OCI-M1 (cell line): ENCODE data around the gene CAB39.
A peak's percentile ranks its signal among the peaks of the same experiment; 100 is the strongest.

Experiments used
- DNase-seq: peaks from one replicate; lab custom pipeline; 2025; lab: John Stamatoyannopoulos, UW

The CAB39 gene

GRCh38 chr2:230821261-230821990, 108.8 kb downstream of the CAB39 start:
- DNase-seq: peak; percentile 8

DNA sequence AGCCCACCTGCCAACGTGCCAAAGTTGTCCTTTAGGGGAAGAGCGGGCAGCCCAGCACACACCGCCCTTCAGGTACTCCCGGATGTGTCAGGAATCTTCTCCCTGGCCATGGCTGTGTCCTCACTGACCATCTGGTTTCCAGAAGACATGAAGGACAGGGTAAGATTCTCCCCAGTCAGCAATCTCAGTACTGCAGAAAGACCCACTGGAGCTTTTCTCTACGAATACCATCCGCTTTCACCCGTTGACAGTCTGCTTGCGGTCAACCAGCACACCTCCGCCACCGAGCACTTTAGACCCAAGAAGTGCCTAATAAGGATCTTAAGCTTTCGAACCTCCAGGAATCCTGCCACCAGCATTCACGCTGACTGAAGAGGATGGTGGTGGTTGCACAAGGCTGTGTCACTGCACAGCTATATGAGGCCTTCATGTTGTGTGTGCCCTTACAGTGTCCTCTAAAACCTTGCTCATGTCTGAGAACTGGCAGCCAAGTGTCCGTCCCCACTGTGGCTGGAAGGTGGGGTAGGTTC, 109.4 kb downstream of the CAB39 start:
- DNase-seq: no peak

- no peak for DNase-seq
These were observed 110.8 kb downstream of the CAB39 start for GRCh38 chr2:230823264-230823964.

- DNase-seq: peak; percentile 85
These were observed 111.8 kb downstream of the CAB39 start for GRCh38 chr2:230824406-230824978.

DNA sequence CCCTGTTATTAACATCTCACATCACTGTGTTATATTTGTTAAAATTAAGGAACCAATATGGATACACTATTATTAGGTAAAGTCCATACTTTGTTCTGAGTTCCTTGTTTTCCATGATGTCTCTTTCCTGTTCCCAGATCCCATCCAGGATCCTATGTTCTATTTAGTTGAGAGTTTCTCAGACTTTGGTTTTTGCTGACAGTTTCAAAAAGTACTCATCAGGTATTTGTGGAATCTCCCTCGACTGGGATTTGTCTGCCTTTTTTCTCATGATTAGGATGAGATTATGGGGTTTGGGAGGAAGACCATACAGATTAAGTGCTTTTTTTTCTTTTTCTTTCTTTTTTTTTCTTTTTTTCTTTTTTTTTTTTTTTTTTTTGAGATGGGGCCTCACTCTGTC, 112.7 kb downstream of the CAB39 start:
- DNase-seq: no peak

GRCh38 chr2:230827774-230828271, 115.2 kb downstream of the CAB39 start:
- DNase-seq: no peak

DNA sequence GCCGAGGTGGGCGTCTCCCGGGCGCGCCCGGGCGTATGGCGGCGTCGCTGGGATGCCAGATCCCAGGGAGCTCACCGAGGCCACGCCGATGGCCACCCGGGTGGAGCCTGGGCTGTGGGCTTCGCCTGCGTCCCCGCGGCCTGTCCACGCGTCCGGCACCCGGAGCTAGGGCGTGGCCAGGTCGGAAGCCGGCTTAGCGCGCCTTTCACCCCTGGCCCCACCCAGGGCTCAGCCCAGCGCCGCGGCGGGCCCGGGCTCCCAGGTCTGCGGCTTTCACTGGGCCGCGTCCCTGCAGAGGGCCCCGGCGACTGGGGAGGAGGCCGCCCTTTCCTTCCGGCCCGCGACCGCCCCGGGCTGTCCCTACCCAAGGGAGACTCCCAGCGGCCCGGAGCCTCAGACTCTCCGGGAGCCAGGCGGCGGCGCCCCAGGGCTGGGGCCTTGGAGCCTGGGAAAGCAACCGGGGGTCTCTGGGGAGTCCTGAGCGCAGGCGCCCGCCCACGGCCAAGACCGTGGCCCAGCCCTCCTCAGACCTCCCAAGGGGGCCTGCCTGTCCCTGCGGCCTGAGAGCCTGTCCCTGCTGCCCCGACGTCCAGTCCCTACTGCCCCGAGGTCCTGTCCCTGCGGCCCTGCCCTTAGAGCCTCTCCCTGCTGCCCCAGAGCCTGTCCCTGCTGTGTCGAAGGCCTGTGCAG, 115.8 kb downstream of the CAB39 start:
- no peak for DNase-seq

DNA sequence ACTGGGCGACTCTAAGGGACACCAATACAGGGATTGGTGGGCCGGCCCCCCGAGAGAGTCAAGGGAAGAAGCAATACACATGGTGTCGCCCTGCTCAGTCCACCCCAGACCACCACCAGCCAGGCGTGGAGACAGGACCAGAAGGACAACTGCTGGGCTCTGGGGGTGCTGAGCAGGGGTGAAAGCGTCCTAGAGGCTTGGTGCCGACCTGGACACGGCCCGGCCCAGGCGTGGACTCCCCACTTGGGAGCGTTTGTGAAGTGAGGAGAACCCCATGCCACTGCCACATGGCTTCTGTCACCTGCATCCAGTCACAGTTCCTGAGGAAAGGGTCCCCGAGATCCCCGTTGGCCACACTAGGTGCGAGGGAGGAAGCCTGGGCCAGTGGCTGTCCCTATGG, 116.7 kb downstream of the CAB39 start:
- DNase-seq: no peak

GRCh38 chr2:230829959-230830358, 117.3 kb downstream of the CAB39 start:
- no peak for DNase-seq

GRCh38 chr2:230830428-230830827, 117.8 kb downstream of the CAB39 start:
- no peak for DNase-seq

DNA sequence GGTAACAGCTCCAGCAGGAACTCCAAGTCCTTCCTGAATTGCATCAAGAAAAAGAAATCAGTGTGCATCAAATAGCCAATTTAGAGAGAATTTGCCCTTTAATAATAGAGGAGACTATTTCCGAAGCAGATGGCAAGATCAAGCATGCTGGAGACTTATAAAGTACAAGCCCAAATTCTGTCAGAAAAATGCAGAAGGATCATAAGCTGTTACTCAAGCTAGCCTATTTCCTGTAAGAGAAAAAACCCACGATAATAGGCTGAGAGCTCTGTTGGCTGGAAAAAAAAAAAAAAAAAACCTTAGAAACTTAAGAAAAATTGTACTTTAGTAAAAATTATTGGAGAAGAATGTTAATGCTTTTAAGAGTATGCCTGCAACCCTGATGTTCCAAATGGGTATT, 127.7 kb downstream of the CAB39 start:
- no peak for DNase-seq

DNA sequence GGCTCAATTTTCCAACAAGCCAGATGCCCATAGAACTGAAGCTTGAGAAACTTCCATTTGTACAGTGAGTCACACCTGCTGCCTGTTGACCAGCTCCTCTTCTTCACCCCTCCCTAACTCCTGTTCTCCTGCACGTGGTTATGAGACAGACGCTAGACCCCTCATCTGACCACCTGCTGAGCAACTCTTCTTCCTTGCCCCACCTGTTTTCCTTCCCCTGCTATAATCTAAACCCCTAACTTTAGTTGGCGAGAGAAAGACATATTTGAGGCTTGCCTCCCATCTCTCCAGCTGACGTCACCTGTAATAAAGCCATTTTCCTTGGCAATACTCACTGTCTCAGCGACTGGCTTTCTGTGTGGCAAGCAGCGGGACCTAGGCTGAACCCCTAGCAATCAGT, 129.8 kb downstream of the CAB39 start:
- no peak for DNase-seq

DNA sequence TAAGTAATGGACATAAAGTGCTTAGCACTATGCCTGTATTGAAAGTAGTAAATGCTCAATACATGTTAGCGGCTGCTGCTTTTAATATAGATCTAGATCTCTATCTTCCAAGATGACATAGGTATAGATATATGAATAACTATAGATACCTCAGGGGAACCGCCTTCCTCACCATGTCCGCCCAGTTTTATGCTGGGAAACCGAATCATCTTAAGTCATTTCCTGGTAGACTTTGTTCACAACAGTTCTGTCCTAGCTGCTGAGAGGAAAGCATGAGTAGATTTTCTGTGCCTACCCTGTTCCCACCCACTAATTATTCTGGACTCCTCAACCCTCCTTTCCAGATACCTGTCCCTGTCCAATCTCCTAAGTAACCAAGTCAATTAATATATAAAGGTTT, 130.5 kb downstream of the CAB39 start:
- no peak for DNase-seq

- no peak for DNase-seq
These were observed 133.7 kb downstream of the CAB39 start for GRCh38 chr2:230846360-230846759.

DNA sequence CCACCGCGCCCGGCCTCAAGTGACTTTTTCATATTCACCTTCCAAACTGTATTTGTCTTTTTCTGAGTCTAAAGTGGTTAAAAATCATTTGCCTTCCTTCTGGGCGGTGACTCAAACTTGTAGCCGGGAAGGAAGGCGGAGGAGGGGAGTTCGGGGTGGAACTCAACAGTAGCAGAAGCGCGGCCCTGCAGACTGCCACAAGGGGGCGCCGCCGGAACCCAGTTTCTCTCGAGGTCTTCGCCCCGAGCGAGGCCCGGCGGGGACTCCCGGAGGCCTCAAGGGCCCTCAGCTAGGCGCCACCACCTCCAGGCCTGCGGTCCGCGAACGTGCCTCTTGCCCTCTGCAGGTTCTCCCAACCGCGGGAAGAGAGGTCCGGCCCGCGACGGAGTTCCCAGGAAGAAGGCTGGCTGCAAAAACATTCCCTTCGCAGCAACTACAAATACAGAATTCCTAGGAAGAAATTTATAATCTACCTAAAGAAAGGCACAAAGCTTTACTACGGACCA, 135.3 kb downstream of the CAB39 start:
- DNase-seq: peak; percentile 44

DNA sequence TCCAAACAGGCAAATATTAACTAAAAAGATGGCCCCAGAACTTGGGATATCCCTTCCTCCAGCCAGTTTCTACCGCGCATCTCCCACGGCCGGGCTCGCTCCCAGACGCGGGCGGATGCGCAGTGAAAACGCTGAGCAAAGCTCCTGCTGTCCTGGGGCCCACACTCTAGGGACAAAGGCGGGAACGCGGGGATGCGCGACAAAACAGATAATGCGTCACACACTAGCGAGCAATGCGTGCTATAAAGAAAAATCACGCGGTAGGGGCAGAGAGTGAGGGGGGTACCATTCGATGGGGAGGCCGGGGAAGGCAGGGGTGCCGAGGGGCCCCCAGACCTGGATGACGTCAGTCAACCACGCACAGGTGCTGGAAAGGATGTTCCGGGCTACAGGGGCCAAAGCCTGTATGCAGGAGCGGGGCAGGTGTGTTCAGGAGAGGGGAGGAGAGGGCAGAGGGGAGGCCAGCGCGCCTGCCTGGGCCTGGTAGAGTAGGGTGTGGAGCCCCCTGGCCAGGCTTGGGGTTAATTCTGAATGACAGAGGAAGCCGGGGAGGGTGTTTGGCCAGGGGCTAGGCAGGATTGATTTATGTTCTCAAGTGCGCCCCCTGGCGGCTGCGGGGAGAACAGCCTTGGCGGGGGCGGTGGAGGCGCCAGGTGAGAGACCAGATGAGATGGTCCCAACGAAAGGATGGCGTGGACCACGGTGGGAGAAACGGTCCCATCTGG, 137.2 kb downstream of the CAB39 start:
- peak; percentile 60 for DNase-seq

DNA sequence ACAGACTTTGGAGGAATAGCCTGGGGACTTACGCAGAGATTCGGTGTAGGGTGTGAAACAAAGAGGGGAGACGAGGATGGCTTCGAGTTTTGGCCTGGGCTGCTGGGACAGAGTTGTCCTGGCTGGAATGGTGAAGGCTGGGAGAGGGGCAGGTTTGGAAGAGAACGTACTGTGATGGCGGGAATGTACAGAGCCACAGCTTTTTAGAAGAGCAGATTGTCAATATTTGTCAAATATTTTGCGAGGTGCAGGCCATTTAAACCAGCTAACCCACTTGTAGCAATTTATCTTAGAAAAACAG, 137.7 kb downstream of the CAB39 start:
- DNase-seq: no peak

- DNase-seq: no peak
These were observed 139.5 kb downstream of the CAB39 start for GRCh38 chr2:230852113-230852512.

DNA sequence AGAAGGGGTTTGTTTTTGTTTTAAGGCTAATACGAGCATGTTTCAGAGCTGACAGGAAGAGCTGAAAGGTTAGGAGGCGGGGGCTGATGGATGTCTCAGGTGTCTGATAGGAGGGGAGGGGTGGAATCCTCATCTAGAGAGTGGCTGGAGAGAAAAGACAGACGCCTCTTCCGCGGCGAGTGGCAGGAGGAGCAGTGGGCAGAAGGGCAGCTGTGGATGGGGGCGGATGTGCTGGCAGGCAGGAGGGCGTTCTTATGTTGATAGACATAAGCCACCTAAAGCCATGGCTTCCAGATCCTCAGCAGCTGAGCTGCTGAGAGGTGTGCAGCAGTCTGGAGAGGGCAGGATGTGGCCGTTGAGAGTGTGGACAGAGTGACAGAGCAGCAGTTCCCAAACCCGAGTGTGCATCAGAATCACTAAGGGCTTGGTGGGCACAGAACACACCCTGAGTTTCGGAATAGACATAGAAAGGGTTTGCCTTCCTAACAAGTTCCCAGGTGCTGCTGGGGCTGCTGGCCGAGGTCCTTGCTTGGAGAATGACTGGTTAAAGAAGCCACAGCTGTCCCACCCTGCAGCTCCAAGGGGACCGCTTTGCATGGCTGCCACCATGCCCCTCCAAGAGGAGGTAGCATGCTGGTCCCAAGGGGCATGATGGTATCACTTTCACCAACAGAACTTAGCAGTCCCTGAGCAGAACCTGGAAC, 149.1 kb downstream of the CAB39 start:
- no peak for DNase-seq

GRCh38 chr2:230862292-230862691, 149.7 kb downstream of the CAB39 start:
- DNase-seq: no peak

DNA sequence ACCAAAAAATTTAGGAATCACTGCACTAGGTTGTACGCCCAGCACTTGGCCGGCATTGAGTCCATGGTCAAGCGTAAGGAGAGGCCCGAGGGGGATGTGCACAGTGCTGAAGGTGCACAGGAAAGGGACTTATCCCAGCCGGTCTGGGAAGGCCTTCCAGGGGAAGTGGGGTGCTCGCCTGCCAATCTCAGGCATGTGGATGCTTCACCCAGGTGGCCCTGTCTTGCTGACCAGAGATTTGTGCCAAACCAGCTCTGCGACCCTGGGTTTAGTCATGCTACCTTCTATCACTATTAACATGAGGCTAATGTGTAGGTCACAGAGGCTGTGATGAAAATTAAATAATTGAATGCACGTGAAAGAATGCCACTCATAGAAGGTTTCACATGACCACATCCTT, 150.4 kb downstream of the CAB39 start:
- DNase-seq: no peak
